Astrocyte of the spinal cord (primary cell): ENCODE measurements around the gene HEBP2.

Source experiments
- DNase-seq: peaks from one replicate; pipeline ENCODE4 v3.0.0; 2011; ENCODE audit warnings: low read depth, low spot score
- H3K4me3 ChIP-seq: 2 replicates; pipeline ENCODE4 v1.5.1; 2011; ENCODE audit warnings: low read depth, mild to moderate bottlenecking, low read length, moderate library complexity
- in situ Hi-C: cut with HindIII; loops from 2 replicates; pipeline ENCODE4 v1.10.0; 2017; ENCODE audit warnings: low sequenced_read_pairs
- TF ChIP-seq, protein P1 (sequence below): IDR thresholded peaks from 2 replicates; pipeline ENCODE4 v1.5.1; 2012; ENCODE audit warnings: low read depth, mild to moderate bottlenecking, low read length, inconsistent platforms

Gene HEBP2

GRCh38 chr6:138415125-138415524 lies 11.1 kb downstream of the HEBP2 start:
- in situ Hi-C loops, result no loop called here
- TF ChIP-seq, protein P1, sequence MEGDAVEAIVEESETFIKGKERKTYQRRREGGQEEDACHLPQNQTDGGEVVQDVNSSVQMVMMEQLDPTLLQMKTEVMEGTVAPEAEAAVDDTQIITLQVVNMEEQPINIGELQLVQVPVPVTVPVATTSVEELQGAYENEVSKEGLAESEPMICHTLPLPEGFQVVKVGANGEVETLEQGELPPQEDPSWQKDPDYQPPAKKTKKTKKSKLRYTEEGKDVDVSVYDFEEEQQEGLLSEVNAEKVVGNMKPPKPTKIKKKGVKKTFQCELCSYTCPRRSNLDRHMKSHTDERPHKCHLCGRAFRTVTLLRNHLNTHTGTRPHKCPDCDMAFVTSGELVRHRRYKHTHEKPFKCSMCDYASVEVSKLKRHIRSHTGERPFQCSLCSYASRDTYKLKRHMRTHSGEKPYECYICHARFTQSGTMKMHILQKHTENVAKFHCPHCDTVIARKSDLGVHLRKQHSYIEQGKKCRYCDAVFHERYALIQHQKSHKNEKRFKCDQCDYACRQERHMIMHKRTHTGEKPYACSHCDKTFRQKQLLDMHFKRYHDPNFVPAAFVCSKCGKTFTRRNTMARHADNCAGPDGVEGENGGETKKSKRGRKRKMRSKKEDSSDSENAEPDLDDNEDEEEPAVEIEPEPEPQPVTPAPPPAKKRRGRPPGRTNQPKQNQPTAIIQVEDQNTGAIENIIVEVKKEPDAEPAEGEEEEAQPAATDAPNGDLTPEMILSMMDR, result no peak
- DNase-seq, result no peak
- H3K4me3 ChIP-seq, result no peak overlapping the region

GRCh38 chr6:138416206-138416605 lies 12.2 kb downstream of the HEBP2 start:
- no peak for DNase-seq
- TF ChIP-seq, protein P1, result no peak
- in situ Hi-C loops, result no loop called here
- no peak overlapping the region for H3K4me3 ChIP-seq

DNA sequence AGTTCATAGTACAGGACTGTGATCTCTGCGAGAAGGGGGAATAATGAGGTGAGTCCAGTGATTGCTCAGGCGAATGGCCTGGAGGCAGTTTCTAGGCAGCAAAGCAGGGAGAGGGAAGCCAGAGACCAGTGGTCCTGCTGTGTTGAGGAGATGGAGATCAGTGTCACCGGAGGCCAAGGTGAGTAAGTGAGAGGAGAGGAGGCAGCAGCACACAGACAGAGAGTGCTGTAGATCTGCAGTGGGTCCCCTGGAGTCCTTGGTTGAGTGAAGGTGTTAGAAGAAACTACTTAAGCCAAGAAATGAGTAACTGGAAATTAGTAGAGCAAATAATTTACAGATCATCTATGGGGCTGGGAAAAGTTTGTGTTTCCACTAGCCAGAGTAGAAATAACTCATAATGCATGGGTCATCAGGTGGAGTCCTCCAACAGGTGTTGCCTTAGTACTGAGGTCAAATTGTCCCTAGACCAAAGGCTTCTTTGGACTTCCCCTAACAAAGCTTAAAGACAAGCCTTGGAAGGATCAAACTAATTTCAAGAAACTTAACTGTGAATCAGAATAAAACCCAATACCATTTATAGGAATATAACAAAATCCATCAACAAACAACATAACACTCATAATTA lies 13.6 kb downstream of the HEBP2 start:
- in situ Hi-C loops, result no loop called here
- no peak overlapping the region for H3K4me3 ChIP-seq
- TF ChIP-seq, protein P1, result no peak
- no peak for DNase-seq

GRCh38 chr6:138418118-138418742 lies 14.2 kb downstream of the HEBP2 start:
- TF ChIP-seq, protein P1, result no peak
- DNase-seq, result no peak
- in situ Hi-C loops, result no loop called here
- H3K4me3 ChIP-seq, result no peak overlapping the region

- in situ Hi-C loops, result no loop called here
- H3K4me3 ChIP-seq, result no peak overlapping the region
- no peak for DNase-seq
- TF ChIP-seq, protein P1, result no peak
Observed at GRCh38 chr6:138419766-138420165, 15.7 kb downstream of the HEBP2 start.

DNA sequence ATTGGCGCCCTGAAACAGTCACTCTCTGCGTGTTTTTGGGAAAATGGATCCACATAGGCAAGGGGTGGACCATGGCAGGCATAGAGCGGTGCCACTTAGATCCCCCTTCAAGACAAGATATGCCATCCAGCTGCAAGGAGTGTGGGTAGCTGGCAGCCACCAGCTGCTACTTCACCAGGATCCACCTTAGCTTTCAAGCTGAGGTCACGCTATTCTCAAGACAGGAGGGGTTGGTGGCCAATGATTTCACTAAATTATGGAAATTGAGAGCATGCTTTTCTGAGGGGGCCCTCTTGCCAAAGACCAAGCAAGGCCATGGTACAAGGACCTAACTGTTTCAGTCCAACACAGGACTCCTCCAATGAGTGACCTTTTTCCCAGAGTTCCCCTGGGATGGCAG lies 16.3 kb downstream of the HEBP2 start:
- TF ChIP-seq, protein P1, result no peak
- DNase-seq, result no peak
- in situ Hi-C loops, result no loop called here
- no peak overlapping the region for H3K4me3 ChIP-seq

DNA sequence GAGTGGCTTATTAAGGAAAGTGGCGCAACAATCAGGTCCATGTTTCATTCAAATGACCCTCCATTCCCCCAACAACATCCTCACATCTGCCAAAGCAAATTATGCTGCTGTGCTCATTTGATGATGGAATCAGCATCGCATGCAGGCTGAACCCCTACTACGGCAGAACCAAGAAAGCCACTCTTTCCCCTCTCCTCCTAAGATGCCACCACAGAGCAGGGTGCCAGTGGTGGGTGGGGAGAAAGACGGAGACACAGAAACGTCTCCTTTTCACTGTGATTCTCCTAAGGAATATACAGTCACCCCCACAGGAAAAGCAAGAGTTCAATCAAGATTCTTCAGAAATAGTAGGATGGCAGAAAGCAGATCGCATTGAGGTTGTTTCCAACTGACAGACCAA lies 17.1 kb downstream of the HEBP2 start:
- in situ Hi-C loops, result no loop called here
- TF ChIP-seq, protein P1, result no peak
- DNase-seq, result no peak

More for the DNA sequence above, 17.1 kb downstream of the HEBP2 start:
- H3K4me3 ChIP-seq, result no peak overlapping the region
